Measurements from ENCODE around the gene OR6J1. TPM values are rescaled to one million over a fixed set of nuclear protein-coding genes. Genes with fewer than 3 reads are reported as not detected.

The OR6J1 gene
- total and polyA plus RNA-seq, 9 of the 15 experiments (the other 6 are each of a cell fraction or from before 2014, with no cell fraction given) = not detected

DNA sequence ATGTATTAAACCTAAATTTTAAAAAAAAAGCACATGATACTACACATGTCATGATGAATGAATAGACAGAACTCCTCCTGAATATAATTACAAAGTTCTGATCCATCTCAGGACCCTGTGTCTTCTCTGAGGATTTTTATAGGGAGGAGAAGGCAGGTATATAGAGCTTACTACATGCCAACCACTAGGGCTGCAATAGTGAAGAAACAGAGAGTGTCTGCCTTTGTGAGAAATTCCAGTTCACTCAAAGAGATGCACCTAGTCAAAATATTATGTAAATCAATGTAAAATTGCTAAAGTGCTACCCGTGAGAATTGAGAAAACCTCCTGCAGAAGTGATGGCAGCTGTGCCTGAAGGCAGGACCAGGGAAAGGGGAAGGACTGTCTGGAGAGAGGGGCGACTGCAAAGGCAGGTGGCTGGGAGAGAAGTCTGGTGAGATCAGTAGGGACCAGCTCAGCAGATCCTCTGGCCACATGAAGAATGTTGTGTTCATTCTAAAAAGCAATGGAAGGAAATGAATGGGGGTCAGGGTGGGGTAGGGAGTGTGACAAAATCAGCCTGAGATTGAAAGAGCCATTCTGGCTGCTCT, 31.0 kb downstream of the OR6J1 start:
- peaks cover 12% of the 10 kb centered on the region; the same call in 2 of the 3 replicates for H3K36me3 ChIP-seq (ENCODE audit: control insufficient read depth, insufficient read depth, low read length)
- no peaks in the 10 kb centered on the region for H3K9me3 ChIP-seq (replicated peaks; ENCODE audit: control insufficient read depth, insufficient read depth, low read depth, low read length)
- in situ Hi-C loops (cut with MboI) = no loop called here
- H4K20me1 ChIP-seq (replicated peaks; ENCODE audit: control insufficient read depth, insufficient read depth, low read length) = no peaks in the 10 kb centered on the region; the same call in 1 of the 2 replicates
- POLR2A ChIA-PET = interaction anchor here (1.2 kb wide), 1 partner anchor 18 kb away, joined by 3 read pairs; no protein-coding TSS in a partner anchor
- H3K9me1 ChIP-seq (ENCODE audit: control insufficient read depth, insufficient read depth, low read length) = no peaks in the 10 kb centered on the region
- ATAC-seq = peak; percentile 48; the same call in 2 of the 3 replicates
- no TSS peak for BruUV-seq (replicated peaks)
- H3K4me2 ChIP-seq (ENCODE audit: insufficient read depth, low read length) = no peak overlapping the region
- H3K79me2 ChIP-seq (ENCODE audit: control insufficient read depth, insufficient read depth, low read length) = no peaks in the 10 kb centered on the region
- no peak for FAIRE-seq
- no peak overlapping the region for H3K27ac ChIP-seq (ENCODE audit: extremely low read depth, low read depth, low read length)
- no peak overlapping the region for H2AFZ ChIP-seq (ENCODE audit: low read depth, low read length)
- DNase-seq (ENCODE audit: extremely low read depth in 1 of 4, low spot score in 3 of 4) = no peak
- TF ChIP-seq EZH2 (IDR thresholded peaks at IDR 0.05; ENCODE audit: borderline replicate concordance, low read depth, low read length) (no peak), MIER1 (IDR thresholded peaks at IDR 0.05; ENCODE audit: low read depth) (no peak)
- intact Hi-C loops (cut with micrococcal nuclease) = no loop called here
- no peak overlapping the region for H3K4me3 ChIP-seq
- 0% methylated on average over 1 of the region's 2 CpGs for WGBS (ENCODE audit: insufficient coverage, low coverage, missing lambda C conversion rate)
- no peaks in the 10 kb centered on the region for H3K4me1 ChIP-seq (replicated peaks in 1 of 2; ENCODE audit: control insufficient read depth in 2 of 2, insufficient read depth in 2 of 2, low read length in 2 of 2)
- no peaks in the 10 kb centered on the region for H3K27me3 ChIP-seq (ENCODE audit: control insufficient read depth in 2 of 2, insufficient read depth in 2 of 2, low read length in 2 of 2)
- CTCF ChIA-PET (ENCODE audit: low intra/inter-chr PET ratio) = no interaction called here
- H3K9ac ChIP-seq (ENCODE audit: insufficient read depth in 1 of 2, low read depth in 2 of 2, low read length in 2 of 2) = no peak overlapping the region

DNA sequence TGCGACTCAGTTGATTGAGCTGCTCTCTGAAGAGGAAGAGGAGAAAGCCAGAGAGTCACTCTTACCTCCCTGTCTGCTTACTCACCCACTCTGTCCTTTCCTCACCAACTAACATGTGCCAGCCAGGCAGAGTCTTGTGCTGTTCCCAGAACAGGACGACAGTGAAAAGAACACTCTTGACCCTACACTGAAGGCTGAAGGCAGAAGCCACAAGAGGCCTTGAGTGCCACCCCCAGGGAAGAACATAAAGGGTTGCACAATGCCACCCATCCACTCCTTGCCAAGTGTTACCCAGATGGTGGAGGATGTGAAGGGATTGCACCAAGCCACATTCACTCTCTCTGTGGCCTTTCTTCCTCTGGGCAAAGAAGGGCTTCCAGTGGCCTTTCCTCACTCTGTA, 33.2 kb downstream of the OR6J1 start:
- H3K27ac ChIP-seq (ENCODE audit: extremely low read depth, low read depth, low read length) = no peak overlapping the region
- no peaks in the 10 kb centered on the region for H3K9me1 ChIP-seq (ENCODE audit: control insufficient read depth, insufficient read depth, low read length)
- no peak overlapping the region for H3K4me2 ChIP-seq (ENCODE audit: insufficient read depth, low read length)
- H3K27me3 ChIP-seq (ENCODE audit: control insufficient read depth in 2 of 2, insufficient read depth in 2 of 2, low read length in 2 of 2) = no peaks in the 10 kb centered on the region
- POLR2A ChIA-PET = interaction anchor here (1.1 to 1.3 kb wide), 2 partner anchors 12 to 17 kb away, joined by 4 read pairs; no protein-coding TSS in a partner anchor
- in situ Hi-C loops (cut with MboI) = no loop called here
- H3K9me3 ChIP-seq (replicated peaks; ENCODE audit: control insufficient read depth, insufficient read depth, low read depth, low read length) = no peaks in the 10 kb centered on the region
- no peaks in the 10 kb centered on the region for H3K4me1 ChIP-seq (replicated peaks in 1 of 2; ENCODE audit: control insufficient read depth in 2 of 2, insufficient read depth in 2 of 2, low read length in 2 of 2)
- no peaks in the 10 kb centered on the region for H3K79me2 ChIP-seq (ENCODE audit: control insufficient read depth, insufficient read depth, low read length)
- peaks cover 32% of the 10 kb centered on the region; the same call in 2 of the 3 replicates for H3K36me3 ChIP-seq (ENCODE audit: control insufficient read depth, insufficient read depth, low read length)
- H3K4me3 ChIP-seq = no peak overlapping the region
- no peak overlapping the region for H3K9ac ChIP-seq (ENCODE audit: insufficient read depth in 1 of 2, low read depth in 2 of 2, low read length in 2 of 2)
- DNase-seq (ENCODE audit: extremely low read depth in 1 of 4, low spot score in 3 of 4) (no peak), ATAC-seq (no peak), FAIRE-seq (no peak)
- CTCF ChIA-PET (ENCODE audit: low intra/inter-chr PET ratio) = no interaction called here
- WGBS (ENCODE audit: insufficient coverage, low coverage, missing lambda C conversion rate) = 51% methylated on average over 2 of the region's 2 CpGs
- intact Hi-C loops (cut with micrococcal nuclease) = no loop called here
- no TSS peak for BruUV-seq (replicated peaks)
- H4K20me1 ChIP-seq (replicated peaks; ENCODE audit: control insufficient read depth, insufficient read depth, low read length) = no peaks in the 10 kb centered on the region; the same call in 1 of the 2 replicates
- H2AFZ ChIP-seq (ENCODE audit: low read depth, low read length) = no peak overlapping the region
- TF ChIP-seq, protein P1, sequence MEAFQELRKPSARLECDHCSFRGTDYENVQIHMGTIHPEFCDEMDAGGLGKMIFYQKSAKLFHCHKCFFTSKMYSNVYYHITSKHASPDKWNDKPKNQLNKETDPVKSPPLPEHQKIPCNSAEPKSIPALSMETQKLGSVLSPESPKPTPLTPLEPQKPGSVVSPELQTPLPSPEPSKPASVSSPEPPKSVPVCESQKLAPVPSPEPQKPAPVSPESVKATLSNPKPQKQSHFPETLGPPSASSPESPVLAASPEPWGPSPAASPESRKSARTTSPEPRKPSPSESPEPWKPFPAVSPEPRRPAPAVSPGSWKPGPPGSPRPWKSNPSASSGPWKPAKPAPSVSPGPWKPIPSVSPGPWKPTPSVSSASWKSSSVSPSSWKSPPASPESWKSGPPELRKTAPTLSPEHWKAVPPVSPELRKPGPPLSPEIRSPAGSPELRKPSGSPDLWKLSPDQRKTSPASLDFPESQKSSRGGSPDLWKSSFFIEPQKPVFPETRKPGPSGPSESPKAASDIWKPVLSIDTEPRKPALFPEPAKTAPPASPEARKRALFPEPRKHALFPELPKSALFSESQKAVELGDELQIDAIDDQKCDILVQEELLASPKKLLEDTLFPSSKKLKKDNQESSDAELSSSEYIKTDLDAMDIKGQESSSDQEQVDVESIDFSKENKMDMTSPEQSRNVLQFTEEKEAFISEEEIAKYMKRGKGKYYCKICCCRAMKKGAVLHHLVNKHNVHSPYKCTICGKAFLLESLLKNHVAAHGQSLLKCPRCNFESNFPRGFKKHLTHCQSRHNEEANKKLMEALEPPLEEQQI (IDR thresholded peaks at IDR 0.05) = no peak
- TF ChIP-seq ASH1L (IDR thresholded peaks at IDR 0.05; ENCODE audit: borderline replicate concordance, low read depth, partially characterized antibody) = no peak
- TF ChIP-seq HDAC2 (IDR thresholded peaks at IDR 0.05) = no peak
- no peak for TF ChIP-seq RNF2 (IDR thresholded peaks at IDR 0.05)
- TF ChIP-seq, protein P2, sequence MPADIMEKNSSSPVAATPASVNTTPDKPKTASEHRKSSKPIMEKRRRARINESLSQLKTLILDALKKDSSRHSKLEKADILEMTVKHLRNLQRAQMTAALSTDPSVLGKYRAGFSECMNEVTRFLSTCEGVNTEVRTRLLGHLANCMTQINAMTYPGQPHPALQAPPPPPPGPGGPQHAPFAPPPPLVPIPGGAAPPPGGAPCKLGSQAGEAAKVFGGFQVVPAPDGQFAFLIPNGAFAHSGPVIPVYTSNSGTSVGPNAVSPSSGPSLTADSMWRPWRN (IDR thresholded peaks at IDR 0.05; ENCODE audit: low read depth) = no peak
- no peak for TF ChIP-seq NFYB (IDR thresholded peaks at IDR 0.05; ENCODE audit: extremely low read depth, insufficient read length)
- TF ChIP-seq RCOR1 (IDR thresholded peaks at IDR 0.05; ENCODE audit: borderline replicate concordance in 1 of 2, low read depth in 2 of 2, low read length in 2 of 2) = no peak
- no peak for TF ChIP-seq FOXP1 (CRISPR knock-in tag; IDR thresholded peaks at IDR 0.05)
- no peak for TF ChIP-seq POLR3A (IDR thresholded peaks at IDR 0.05; ENCODE audit: borderline replicate concordance, extremely low read depth, insufficient read depth, insufficient read length)
- no peak for TF ChIP-seq NR4A1 (CRISPR knock-in tag; IDR thresholded peaks at IDR 0.05)
- no peak for TF ChIP-seq NR4A1 (tag; IDR thresholded peaks at IDR 0.05)
- no peak for TF ChIP-seq NBN (IDR thresholded peaks at IDR 0.05; ENCODE audit: low read depth)
